Left colon (tissue), 2 donors: ENCODE measurements around the gene TIGD2. TPM values are rescaled to one million over a fixed set of nuclear protein-coding genes. Genes with fewer than 3 reads are reported as not detected.
A peak's percentile ranks its signal among the peaks of the same experiment; 100 is the strongest.

Experiments
- ATAC-seq: fragments of 200-7000 bp; cut with Tn5 transposase; one replicate; pipeline ENCODE4 v1.9.1; 2020; ENCODE audit warnings: mild to moderate bottlenecking, moderate library complexity
- DNase-seq, 2 donors: peaks; one replicate each; pipeline ENCODE4 v3.0.0-alpha.2; 2020
- intact Hi-C, 2 donors: fragments of 100-400 bp; cut with DNase I in 1 of 2; cut with micrococcal nuclease in 1 of 2; formaldehyde crosslinking; loops; one replicate each; pipeline versions ENCODE4 v1.11.2 to v1.14.0; 2022; cut with DNase I, micrococcal nuclease
- long read RNA-seq: library from polyadenylated mRNA; unstranded; transcript quantifications from one replicate; pipeline ENCODE4 v2.0.0, GENCODE V29; 2021
- total RNA-seq, 2 donors: library from RNA; stranded (reverse); fragmentation: NEBNext Ultra II Directional; extraction: Animal tissue kit (Norgen Biotek cat#: 25700); gene quantifications; one replicate each; pipeline ENCODE4 v1.2.1, GENCODE V29; 2021
- donor health status: DM: no; HTN: no; CAD: no.
- donor health status: DM: yes; HTN: yes; CAD: no.

The TIGD2 gene
- total RNA-seq: 1 to 10 TPM; 5.2 to 5.3 TPM
- long read RNA-seq, transcript TIGD2-202 (2 exons, 3,217 nt): major isoform, 7 of 7 reads
- long read RNA-seq, partial matches to known transcripts: 0 of 7 reads
- long read RNA-seq, other reads (novel, unspliced or antisense): 0 of 7 reads

DNA sequence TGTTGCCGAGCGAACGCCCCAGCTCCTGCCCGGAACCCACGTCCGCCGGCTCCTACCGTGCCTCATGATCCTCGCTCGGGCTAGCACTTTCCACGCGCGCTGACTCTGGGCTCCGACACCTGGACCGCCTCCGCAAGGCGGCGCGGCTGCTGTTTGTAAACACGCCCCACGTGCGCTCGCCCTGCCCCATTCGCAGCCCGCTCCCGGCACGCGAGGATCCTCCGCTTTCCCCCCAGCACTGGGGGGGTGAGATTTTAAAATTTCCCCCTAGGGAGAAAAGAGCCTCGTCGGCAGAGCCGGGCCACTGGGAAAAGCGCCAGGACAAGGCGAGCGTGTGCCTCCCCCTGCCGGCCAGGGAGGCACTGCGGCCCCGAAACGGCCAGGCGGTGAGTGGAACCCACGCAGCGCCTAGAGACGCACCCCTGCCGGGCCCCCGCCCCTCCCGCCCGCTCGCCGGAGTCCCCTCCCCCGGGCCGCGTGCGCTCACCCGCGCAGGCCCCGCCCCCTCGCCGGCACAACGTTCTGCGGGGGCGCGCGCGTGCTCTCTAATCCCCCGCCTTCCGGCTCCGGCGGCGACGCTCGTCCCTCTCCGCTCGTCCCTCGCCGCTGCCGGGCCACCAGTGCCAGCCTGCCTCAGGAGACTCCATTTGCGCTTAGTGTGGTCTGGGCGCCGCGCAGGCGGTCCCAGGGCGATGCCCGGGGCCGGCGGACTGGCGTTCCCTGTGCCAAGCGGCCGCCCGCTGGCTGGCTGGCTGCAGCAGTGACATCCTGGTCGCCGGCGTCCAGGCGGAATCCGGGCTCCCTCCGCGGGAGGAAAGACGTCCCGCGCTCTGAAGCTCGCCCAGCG lies at the start of gene TIGD2:
Gene TIGD2, plus strand, starts transcription at position 548 of the 847 bp plus-strand sequence. CDS start 1,442 bp downstream, outside the sequence.
- ATAC-seq (peak; percentile 95), DNase-seq (peak; percentile 82 to 92)
- intact Hi-C loops: no loop called here

DNA sequence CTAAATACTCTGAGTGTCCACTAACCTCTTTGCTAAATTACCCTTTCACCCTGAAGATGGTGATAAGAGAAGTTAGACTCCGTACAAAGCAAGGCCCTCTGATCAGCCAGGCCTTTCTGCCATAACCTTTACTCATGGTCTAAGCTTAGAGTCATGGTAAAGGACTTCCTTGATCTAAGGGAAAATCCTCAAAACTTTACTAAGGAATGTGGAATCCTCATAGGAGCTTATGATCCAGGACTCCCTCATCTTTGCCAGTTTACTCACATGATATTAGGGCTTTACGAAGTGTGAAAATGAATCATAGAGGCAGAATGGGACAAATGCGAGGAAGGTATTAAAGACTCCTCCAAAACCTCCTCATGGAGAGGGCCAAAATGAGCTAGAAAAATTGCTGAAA lies 46.5 kb upstream of the TIGD2 start:
- DNase-seq (no peak), ATAC-seq (no peak)
- intact Hi-C loops: no loop called here

DNA sequence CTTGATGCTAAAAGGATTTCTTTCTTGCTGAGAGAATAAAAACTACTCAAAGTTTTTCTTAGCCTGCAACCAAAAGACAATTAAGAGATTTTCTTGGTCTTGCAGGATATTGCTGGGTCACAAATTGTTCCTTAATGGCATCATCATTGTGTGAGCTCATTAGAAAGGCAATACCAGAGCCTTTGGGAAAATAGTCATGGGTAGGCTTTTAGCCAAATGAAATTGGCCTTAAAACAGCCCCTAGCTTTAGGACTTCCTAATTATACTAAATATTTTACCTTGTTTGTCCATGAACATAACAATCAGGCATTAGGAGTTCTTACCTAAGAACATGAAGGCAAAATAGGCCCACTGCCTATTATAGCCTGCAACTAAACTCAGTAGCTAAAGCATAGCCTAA lies 43.9 kb upstream of the TIGD2 start:
- intact Hi-C loops: no loop called here
- DNase-seq (no peak), ATAC-seq (no peak)

DNA sequence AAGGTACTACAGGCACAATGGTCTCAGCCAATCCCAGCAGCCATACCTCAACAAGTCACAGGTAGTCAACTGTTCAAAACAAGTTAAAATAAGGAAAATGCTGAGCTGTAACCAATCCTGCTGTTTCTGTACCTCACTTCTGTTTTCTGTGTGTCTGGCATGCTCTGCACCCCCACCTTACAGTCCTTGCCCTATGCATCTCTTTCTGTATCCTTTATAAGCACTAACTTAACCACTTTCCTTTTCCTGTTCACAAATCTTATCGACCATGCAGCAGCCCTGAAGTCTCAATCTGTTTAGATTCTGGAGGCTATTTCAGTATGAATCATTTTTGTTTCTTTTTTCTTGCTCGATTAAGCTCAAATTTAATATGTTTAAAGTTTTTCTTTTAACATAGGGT lies 41.9 kb upstream of the TIGD2 start:
- DNase-seq: no peak
- intact Hi-C loops: no loop called here
- no peak for ATAC-seq

DNA sequence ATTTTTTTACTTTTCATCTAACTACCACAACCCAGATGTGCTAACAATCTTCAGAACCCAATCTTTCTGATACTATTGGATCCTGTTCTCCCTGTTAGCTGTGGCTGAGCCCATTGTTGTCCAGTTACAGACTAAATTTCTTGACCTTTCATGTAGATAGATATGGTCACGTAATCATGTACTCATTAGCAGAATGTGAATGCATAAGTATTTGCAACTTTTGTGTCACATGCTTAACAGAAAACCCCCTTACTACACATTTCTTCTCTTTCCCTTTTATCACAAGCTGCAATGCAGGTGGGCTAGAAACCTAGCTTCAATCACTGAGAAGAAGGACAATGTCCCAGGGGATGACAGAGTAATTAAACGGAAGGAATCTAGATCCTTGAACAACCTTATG lies 41.3 kb upstream of the TIGD2 start:
- no peak for DNase-seq
- intact Hi-C loops: no loop called here
- ATAC-seq: no peak

DNA sequence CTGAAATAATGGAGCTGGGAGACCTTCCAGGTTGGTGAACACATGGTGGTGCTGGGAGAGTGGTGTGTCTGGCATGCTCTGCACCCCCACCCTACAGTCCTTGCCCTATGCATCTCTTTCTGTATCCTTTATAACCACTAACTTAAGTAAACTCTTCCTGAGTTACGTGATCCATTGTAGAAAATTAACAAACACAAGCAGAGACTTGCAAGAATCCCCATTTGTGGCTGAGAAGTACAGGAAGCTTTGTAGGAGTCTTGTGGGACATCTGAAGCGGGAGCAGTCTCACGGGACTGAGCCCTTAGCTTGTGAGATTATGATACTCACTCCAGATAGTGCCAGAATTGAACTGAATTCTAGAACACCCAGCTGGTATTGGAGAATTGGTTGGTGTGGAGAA lies 40.0 kb upstream of the TIGD2 start:
- intact Hi-C loops: no loop called here
- ATAC-seq (no peak), DNase-seq (no peak)

DNA sequence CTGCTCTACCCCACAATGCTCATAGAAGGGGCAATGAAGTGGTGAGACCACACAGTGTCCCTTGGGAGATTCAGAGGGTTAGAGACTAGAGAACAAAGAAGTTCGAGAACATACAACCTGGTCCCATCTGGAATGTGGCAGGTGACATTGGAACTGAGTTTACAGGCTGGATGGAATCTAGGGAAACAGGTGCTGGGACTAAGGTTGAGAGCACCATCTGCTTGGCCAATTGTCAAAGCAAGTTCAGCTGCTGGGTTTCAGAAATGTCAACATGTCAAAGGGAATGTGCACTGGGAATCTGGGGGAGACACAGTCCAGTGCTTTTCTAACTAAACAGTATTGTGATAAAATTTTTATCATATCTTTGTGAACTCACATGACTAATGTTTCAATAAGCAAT lies 38.4 kb upstream of the TIGD2 start:
- ATAC-seq: no peak
- intact Hi-C loops: no loop called here
- DNase-seq: no peak

DNA sequence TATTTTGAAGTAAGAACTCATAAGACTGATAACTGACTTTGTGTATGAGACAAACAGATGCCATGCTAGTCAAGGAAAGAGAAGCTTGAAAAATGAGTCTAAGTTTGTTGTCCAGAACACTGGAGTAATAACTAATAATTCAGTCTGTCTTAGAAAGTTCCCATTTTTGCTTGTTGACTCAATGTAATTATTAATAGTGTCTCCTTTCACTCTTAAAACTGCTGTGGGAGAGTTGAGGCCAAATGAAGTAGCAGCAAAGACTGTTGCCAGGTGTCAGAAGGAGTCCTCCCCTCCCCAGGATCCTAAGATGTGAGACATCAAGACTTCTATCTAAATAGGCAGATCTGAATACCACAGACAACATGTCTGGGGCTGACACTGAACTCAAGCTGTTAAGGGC lies 33.6 kb upstream of the TIGD2 start:
- intact Hi-C loops: no loop called here
- ATAC-seq (no peak), DNase-seq (no peak)

DNA sequence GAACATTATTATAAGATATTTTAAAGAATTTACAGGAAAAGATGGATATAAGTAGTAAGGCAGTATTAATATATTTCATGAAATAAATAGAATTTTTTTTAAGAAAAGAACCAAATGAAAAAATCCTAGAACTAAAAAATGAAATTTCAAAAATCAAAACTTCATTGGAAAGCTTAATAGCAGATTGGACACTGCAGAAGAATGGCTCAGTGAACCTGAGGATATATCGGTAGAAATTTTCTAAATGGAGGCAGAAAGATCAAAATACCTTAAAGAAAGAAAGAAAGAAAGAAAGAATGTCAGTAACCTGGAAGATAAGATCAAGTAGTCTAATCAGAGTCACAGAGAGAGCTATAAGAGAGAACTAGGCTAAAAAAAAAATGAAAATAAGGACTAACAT lies 33.0 kb upstream of the TIGD2 start:
- ATAC-seq (no peak), DNase-seq (no peak)
- intact Hi-C loops: no loop called here

DNA sequence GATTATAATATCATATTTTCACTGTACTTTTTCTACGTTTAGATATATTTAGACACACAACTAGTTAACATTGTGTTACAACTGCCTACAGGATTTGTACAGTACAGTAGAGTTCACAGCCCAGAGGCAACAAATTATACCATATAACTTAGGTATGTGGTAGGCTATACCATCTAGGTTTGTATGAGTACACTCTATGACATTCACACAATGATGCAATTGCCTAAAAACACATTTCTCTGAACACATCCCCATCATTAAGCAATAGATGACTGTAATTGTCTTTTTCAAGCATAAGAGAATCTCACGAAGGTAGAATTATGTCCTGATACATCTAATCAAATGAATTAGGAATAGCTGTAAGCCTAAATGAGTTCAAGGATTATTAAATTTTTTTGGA lies 12.3 kb upstream of the TIGD2 start:
- DNase-seq: no peak
- ATAC-seq: no peak
- intact Hi-C loops: no loop called here

DNA sequence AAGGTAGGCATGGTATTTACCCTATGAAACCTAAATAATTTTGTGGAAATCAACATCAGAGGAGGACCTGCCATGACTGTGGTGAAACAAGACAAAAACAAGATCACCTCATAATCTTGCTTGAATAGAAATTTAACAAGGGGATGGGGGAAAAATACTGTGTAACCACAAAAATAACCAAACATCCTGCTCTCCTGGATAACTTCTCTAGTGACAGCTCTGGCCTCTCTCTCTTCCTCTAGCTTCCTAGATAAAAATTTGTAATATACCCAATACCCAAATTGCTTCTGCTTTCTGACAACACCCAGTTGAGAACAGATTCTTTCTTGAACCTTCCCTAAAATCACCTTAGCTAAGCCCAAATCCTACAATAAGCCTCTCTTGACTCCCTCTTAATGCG lies 11.9 kb upstream of the TIGD2 start:
- intact Hi-C loops: no loop called here
- ATAC-seq (no peak), DNase-seq (no peak)

DNA sequence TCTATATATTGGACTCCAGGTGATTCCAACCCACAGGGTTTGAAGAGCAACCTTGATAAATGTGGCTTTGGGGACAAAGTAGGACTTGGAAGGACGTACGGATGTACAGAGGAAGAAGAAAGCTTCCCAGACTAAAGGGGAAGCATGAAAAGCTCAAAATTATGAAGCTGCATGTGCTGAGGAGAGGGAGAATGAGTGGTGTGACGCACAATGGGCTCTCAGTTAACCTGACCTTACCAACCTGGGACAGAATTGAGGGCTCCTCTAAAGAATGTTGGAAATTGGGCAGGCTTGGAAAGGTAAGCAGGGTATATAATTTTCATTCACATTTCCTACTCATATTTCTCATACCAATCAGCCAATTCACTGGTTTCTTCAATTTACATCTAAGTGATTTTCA lies 10.5 kb upstream of the TIGD2 start:
- ATAC-seq (no peak), DNase-seq (no peak)
- intact Hi-C loops: no loop called here

DNA sequence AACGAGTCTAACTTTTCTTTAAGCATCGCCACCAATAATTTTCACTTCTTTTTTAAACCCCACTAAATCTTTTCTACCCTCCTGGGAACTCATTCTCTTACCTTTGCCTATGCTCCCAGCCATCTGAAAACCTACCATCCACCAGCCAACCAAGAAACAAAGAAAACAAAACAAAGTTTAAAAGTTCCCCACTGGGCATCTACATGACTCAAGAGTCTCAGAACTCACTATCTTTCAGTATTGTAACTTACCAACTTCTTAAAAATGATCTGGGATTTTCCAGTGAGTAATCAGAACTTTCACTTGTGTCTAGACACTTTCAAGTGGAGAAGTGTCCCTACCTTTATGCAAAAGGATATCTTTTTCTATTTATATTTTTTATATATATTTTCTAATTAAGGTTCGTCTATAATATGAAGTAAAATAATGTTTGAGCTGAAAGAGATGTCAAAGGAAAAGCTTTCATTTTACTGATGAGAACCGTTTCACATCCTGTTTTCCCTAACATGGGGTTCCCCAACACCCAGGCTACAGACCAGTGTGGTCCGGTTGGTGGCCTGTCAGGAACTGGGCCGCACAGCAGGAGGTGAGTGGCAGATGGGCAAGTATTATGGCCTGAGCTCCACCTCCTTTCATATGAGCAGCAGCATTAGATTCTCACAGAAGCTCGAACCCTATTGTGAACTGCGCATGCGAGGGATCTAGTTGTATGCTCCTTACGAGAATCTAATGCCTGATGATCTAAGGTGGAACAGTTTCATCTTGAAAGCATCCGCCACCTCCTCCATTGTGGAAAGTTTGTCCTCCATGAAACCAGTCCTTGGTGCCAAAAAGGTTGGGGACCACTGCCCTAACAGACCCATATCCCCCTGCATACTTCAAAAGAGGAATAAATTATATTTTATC lies 9.8 kb upstream of the TIGD2 start:
- ATAC-seq: no peak
- DNase-seq: no peak
- intact Hi-C loops: no loop called here

DNA sequence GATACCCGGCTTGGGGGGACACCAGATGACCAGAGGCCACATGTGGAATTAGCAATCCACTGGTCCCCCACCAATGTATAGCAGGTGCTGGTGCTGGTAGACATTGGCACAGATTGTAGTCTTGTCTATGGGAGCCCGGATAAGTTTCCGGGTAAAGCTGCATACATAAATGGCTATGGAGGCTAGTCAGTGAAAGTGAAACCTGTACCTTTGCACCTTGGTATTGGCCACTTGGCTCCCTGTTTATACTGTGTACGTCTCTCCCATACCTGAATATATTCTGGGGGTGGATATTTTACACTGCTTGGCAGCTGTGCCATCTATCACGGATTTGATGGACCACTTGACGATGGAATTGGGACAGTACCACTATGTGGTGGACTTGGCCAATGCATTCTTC lies 5.6 kb upstream of the TIGD2 start:
- DNase-seq: no peak
- peak; percentile 44 for ATAC-seq
- intact Hi-C loops: loop anchor here in 1 of 2 donors (5.0 kb wide), 1 partner anchor 293 kb away; no protein-coding TSS in a partner anchor

DNA sequence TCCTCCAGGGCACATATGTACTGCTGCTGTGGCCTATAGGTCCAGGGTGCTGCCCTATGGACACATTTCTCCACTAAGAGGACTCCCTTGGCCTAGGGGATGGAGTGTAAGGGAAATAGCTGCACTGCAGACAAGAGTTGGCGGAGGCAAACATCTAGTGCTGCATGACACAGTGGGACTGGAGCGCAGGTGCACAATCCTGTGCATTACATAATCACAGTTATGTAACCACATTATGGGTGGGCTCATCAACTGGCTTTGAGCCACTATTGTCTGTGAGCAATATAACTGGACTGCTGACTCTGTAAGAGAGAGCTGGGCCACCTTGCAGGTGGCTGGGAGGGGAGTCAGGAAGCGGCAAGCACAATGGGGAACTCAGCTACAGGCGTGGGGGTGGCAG lies 3.2 kb upstream of the TIGD2 start:
- intact Hi-C loops: loop anchor here in 1 of 2 donors (5.0 kb wide), 1 partner anchor 296 kb away; no protein-coding TSS in a partner anchor
- ATAC-seq (no peak), DNase-seq (no peak)

DNA sequence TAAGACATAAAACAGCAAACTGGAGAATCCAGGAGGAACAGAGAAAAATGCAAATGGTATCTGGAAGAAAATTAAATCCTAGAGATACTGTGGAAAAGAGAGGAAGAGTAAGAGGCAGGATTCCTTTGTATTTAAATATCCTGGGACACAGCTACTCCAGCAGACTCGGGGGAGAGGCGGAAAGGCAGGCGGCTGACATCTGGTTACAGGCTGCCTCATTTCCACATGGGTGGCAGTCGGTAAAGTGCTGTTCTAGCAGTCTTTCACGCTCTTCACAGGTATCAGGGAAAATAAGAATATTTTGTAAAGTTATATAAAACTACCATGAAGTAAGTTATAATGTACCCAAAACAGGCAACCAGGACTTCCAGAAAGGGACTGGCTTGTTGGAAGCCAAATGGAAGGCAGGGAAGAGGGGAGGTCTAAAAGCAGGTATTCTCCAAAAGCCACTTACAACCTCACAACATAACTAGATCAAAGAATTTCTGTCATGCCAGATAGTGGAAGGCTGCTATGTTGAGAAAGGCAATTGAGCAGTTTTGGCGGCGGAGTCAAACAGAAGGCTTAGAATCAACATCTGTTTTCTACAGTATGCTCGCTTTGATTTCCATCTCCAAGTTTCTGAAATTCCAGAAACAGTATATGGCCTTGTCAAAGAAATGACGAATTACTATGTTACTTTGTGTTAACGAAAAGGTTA lies 1.3 kb upstream of the TIGD2 start:
- intact Hi-C loops: loop anchor here in 1 of 2 donors (5.0 kb wide), 1 partner anchor 298 kb away; no protein-coding TSS in a partner anchor
- ATAC-seq: no peak
- DNase-seq: no peak

DNA sequence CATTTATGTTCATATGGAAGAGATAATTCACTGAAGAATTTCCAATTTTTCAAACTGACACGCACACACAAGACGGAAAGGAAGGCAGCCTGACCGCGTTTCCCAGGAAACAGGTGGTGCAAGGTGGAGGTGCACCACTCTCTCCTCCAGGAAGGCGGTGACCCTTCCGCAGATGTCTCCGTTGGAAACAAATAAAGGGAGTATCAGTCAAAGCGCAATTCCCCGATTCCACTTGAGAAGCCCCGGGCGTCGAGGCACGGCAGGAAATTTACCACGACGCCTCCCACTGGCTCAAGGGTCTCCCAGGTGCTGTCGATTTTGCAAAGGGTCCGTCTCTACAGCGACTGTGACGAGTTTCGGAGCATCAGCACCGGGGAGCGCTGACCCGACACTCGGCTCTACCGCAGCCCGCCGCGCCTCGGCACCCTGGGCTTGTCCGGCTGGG lies 770 bp upstream of the TIGD2 start:
- intact Hi-C loops: no loop called here
- ATAC-seq (no peak), DNase-seq (peak in 1 of 2 donors; percentile 45)

DNA sequence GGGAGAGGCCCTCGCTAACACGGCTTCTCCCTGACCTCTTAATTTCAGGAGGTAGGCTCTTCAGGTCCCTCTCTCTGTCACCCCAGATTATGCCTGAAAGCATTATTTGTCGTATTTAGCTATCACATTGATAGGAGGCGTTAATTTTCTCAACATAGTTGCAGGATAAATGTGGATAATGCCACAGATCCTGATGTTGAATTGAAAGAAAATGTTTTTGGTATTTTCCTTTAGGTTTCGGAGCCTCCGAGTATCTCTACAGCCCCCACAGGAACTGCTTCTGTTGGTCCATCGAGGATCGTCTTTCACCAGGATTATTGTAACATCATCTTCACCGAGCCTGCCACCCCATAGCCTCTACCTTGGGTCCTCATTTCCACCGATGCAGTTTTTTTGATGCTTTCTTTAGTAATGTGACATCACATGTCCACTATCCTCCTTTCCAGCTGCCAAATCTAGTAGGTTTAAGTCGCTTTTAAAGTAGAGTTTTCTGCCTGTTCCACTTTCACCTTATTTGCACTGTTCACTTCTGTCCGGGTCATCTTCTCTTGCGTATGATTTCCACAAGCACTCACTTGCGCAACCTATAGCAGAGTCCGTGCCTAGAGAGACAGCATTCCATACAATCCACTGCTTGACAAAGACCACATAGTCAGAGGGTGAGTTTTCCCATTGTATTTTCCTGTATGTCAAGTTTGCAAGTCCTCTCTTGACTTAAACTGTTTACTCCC lies 665 bp downstream of the TIGD2 start:
- ATAC-seq (peak; percentile 47), DNase-seq (peak in 1 of 2 donors; percentile 36)
- intact Hi-C loops: no loop called here
